ENCODE data around the gene ADCK1. TPM values are rescaled to one million over a fixed set of nuclear protein-coding genes. Genes with fewer than 3 reads are reported as not detected.

The ADCK1 gene
- total and polyA plus RNA-seq, 2 donors (not counting 3 experiments of a cell fraction or from before 2014, with no cell fraction given), result 4.2 to 6.9 TPM

- H4K20me1 ChIP-seq (replicated peaks; ENCODE audit: control insufficient read depth, extremely low read depth, insufficient read depth, low read length), result no peaks in the 10 kb centered on the region
- H3K9ac ChIP-seq (replicated peaks; ENCODE audit: extremely low read depth, insufficient read depth, low read length), result no peak overlapping the region
- no peaks in the 10 kb centered on the region for H3K36me3 ChIP-seq (ENCODE audit: control insufficient read depth in 2 of 2, extremely low read depth in 1 of 2, insufficient read depth in 2 of 2, low read length in 2 of 2)
- DNase-seq (ENCODE audit: low read depth, low spot score), result no peak
- TF ChIP-seq CTCF (IDR thresholded peaks at IDR 0.05; ENCODE audit: extremely low read depth in 1 of 2, insufficient read depth in 1 of 2, low read depth in 1 of 2, low read length in 2 of 2) (no peak), POLR2A (IDR thresholded peaks at IDR 0.05; ENCODE audit: low read depth, low read length) (no peak), GATA2 (IDR thresholded peaks at IDR 0.05; ENCODE audit: insufficient read depth, insufficient read length, low read depth, low read length) (no peak), FOS (IDR thresholded peaks at IDR 0.05; ENCODE audit: borderline replicate concordance, insufficient read depth, low read length) (no peak), MAX (IDR thresholded peaks at IDR 0.05; ENCODE audit: insufficient read depth, insufficient read length) (no peak), EZH2 (IDR thresholded peaks at IDR 0.05; ENCODE audit: borderline replicate concordance, low read depth, low read length, severe bottlenecking) (no peak), POLR2AphosphoS5 (IDR thresholded peaks at IDR 0.05; ENCODE audit: insufficient read depth, low read depth, low read length) (no peak), MYC (IDR thresholded peaks at IDR 0.05; ENCODE audit: low read depth, low read length) (no peak), JUN (IDR thresholded peaks at IDR 0.05; ENCODE audit: borderline replicate concordance, insufficient read depth, insufficient read length, low read depth) (no peak)
- H3K79me2 ChIP-seq (ENCODE audit: control insufficient read depth, insufficient read depth, low read length), result no peaks in the 10 kb centered on the region
- dilution Hi-C loops (cut with MboI; ENCODE audit: extremely low pct_ligation_motif_present, low sequenced_read_pairs) (no loop called here), intact Hi-C loops (cut with micrococcal nuclease) (no loop called here)
- POLR2A ChIA-PET, result no interaction called here
- no TSS peak for BruUV-seq (replicated peaks)
- no peaks in the 10 kb centered on the region for H3K27me3 ChIP-seq (ENCODE audit: control insufficient read depth in 2 of 2, insufficient read depth in 2 of 2, low read length in 2 of 2)
- H3K4me2 ChIP-seq (ENCODE audit: insufficient read depth, low read length), result no peak overlapping the region
- no peak overlapping the region for H3K4me3 ChIP-seq (replicated peaks in 1 of 3; ENCODE audit: insufficient read depth in 1 of 3, low read depth in 1 of 3, low read length in 3 of 3)
- H3K27ac ChIP-seq (ENCODE audit: insufficient read depth, low read depth, low read length), result no peak overlapping the region
- FAIRE-seq, result no peak
- CTCF ChIA-PET, result interaction anchor here (0.9 kb wide), 1 partner anchor 12 kb away, joined by 3 read pairs; no protein-coding TSS in a partner anchor
- H3K9me1 ChIP-seq (replicated peaks; ENCODE audit: control insufficient read depth, extremely low read depth, insufficient read depth, low read length), result no peaks in the 10 kb centered on the region
- no peak overlapping the region for H2AFZ ChIP-seq (ENCODE audit: low read depth, low read length)
- H3K9me3 ChIP-seq (replicated peaks; ENCODE audit: control insufficient read depth, insufficient read depth, low read length), result no peaks in the 10 kb centered on the region
- no peaks in the 10 kb centered on the region for H3K4me1 ChIP-seq (ENCODE audit: control insufficient read depth, extremely low read depth, insufficient read depth, low read length)
Measured at GRCh38 chr14:77849711-77850110, 49.8 kb downstream of the ADCK1 start.
